GM12878 (cell line): Measurements from ENCODE around the gene MPHOSPH6. TPM values are rescaled to one million over a fixed set of nuclear protein-coding genes. Genes with fewer than 3 reads are reported as not detected.

ENCODE experiments used
- ATAC-seq: fragments of 200-7000 bp; cut with Tn5 transposase; 3 replicates; pipeline ENCODE4 v1.9.1; 2020; ENCODE audit warnings: mild to moderate bottlenecking, moderate library complexity
- BruUV-seq: library from RNA; stranded (reverse); fragments of 400-500 nt; replicated peaks from 2 replicates; lab custom pipeline; 2021; lab: Mats Ljungman, UMichigan
- CTCF ChIA-PET: fragments of 300-600 bp; sonication (Branson Sonifier 250); formaldehyde crosslinking; extraction: SDS; loops from one replicate; lab custom pipeline; 2021; ENCODE audit warnings: inconsistent platforms; lab: Yijun Ruan, JAX
- POLR2A ChIA-PET: fragments of 350-600 bp; formaldehyde crosslinking; extraction: SDS; loops from one replicate; lab custom pipeline; 2021; ENCODE audit warnings: inconsistent platforms; lab: Charles Lee
- RAD21 ChIA-PET: fragments of 300-600 bp; sonication (Branson Sonifier 250); formaldehyde crosslinking; loops from one replicate; lab custom pipeline; 2023; ENCODE audit warnings: antibody characterized with exemption; ENCODE audit not compliant: unreplicated experiment; lab: Charles Lee
- SMC1A ChIA-PET: fragments of 300-600 bp; sonication (Branson Sonifier 250); formaldehyde crosslinking; loops from one replicate; lab custom pipeline; 2023; ENCODE audit not compliant: unreplicated experiment, uncharacterized antibody; lab: Charles Lee
- DNase-seq: peaks from one replicate; pipeline ENCODE4 v3.0.0-alpha.2; 2011; ENCODE audit warnings: low read depth, low spot score
- FAIRE-seq: peaks from 3 replicates; lab custom pipeline; 2011; peaks lifted over from hg19 to GRCh38; lab: Jason Lieb, UNC
- H2AFZ ChIP-seq: 2 replicates; pipeline ENCODE4 v1.6.0; 2011; ENCODE audit warnings: low read depth, low read length, control low read depth; ENCODE audit not compliant: control insufficient read depth
- H3K27ac ChIP-seq: 2 replicates; pipeline ENCODE4 v1.5.1; 2011; ENCODE audit warnings: control low read depth; ENCODE audit not compliant: control insufficient read depth, insufficient read depth
- H3K27me3 ChIP-seq, 2 experiments: replicated peaks in 1 of 2; 2 replicates each; pipeline versions ENCODE4 v1.6.0 to v1.6.1; 2011; ENCODE audit warnings: low read length in 1 of 2; ENCODE audit not compliant: control insufficient read depth in 2 of 2, insufficient read depth in 2 of 2
- H3K36me3 ChIP-seq, 2 experiments: 2 replicates each; pipeline ENCODE4 v1.5.1; 2011; ENCODE audit warnings: low read length in 1 of 2; ENCODE audit not compliant: control insufficient read depth in 2 of 2, insufficient read depth in 2 of 2
- H3K4me1 ChIP-seq: 2 replicates; pipeline ENCODE4 v1.6.1; 2011; ENCODE audit warnings: mild to moderate bottlenecking, low read length, moderate library complexity, mixed read lengths; ENCODE audit not compliant: control insufficient read depth, insufficient read depth
- H3K4me2 ChIP-seq: 2 replicates; pipeline ENCODE4 v1.6.0; 2011; ENCODE audit warnings: control low read depth; ENCODE audit not compliant: control insufficient read depth, insufficient read depth
- H3K4me3 ChIP-seq: fragments of 200-600 bp; sonication (generic); 2 replicates; pipeline ENCODE4 v1.5.1; 2016
- H3K79me2 ChIP-seq: 2 replicates; pipeline ENCODE4 v1.6.0; 2011; ENCODE audit warnings: low read length; ENCODE audit not compliant: control insufficient read depth, insufficient read depth
- H3K9ac ChIP-seq: 2 replicates; pipeline ENCODE4 v1.8.0; 2011; ENCODE audit warnings: low read length, control low read depth, mixed read lengths; ENCODE audit not compliant: control insufficient read depth, insufficient read depth
- H3K9me3 ChIP-seq: replicated peaks from 3 replicates; pipeline ENCODE4 v1.5.1; 2011; ENCODE audit warnings: mild to moderate bottlenecking, low read length; ENCODE audit not compliant: control insufficient read depth, insufficient read depth
- H4K20me1 ChIP-seq: 2 replicates; pipeline ENCODE4 v1.6.0; 2011; ENCODE audit not compliant: control insufficient read depth, insufficient read depth
- ATF2 ChIP-seq: IDR thresholded peaks from 2 replicates; pipeline ENCODE4 v1.6.1; 2012; ENCODE audit warnings: low read length, inconsistent platforms
- CHD1 ChIP-seq: IDR thresholded peaks from 2 replicates; pipeline ENCODE4 v1.6.1; 2012; ENCODE audit warnings: low read depth, low read length, improper control_type of control experiment
- CHD4 ChIP-seq: fragments of 200-600 bp; sonication (generic); IDR thresholded peaks from 2 replicates; pipeline ENCODE4 v1.6.1; 2016; ENCODE audit warnings: mild to moderate bottlenecking
- CREM ChIP-seq: IDR thresholded peaks from 2 replicates; pipeline ENCODE4 v1.6.1; 2014; ENCODE audit warnings: antibody characterized with exemption, low read depth
- EGR1 ChIP-seq, 2 experiments: IDR thresholded peaks; 1 replicate in 1 of 2; 2 replicates in 1 of 2; pipeline ENCODE4 v1.6.1; 2011 to 2012; ENCODE audit warnings: low read depth in 2 of 2, low read length in 2 of 2, borderline replicate concordance in 1 of 2, mild to moderate bottlenecking in 1 of 2, moderate library complexity in 1 of 2
- IKZF2 ChIP-seq, 2 experiments: fragments of 450-650 bp; IDR thresholded peaks; 2 replicates each; pipeline ENCODE4 v1.6.1; 2017; ENCODE audit warnings: mild to moderate bottlenecking in 2 of 2, moderate library complexity in 2 of 2
- MTA2 ChIP-seq: fragments of 450-650 bp; IDR thresholded peaks from 2 replicates; pipeline ENCODE4 v1.6.1; 2016; ENCODE audit warnings: low read depth, mild to moderate bottlenecking, moderate library complexity
- NBN ChIP-seq: fragments of 450-650 bp; IDR thresholded peaks from 2 replicates; pipeline ENCODE4 v1.6.1; 2016
- NRF1 ChIP-seq: conservative IDR thresholded peaks from 2 replicates; pipeline ENCODE4 v1.6.1; 2011; ENCODE audit warnings: mild to moderate bottlenecking, low read depth, low read length, improper control_type of control experiment
- PML ChIP-seq: IDR thresholded peaks from 2 replicates; pipeline ENCODE4 v1.6.1; 2012; ENCODE audit warnings: low read length, inconsistent platforms
- RAD21 ChIP-seq: IDR thresholded peaks from 2 replicates; pipeline ENCODE4 v1.6.1; 2011; ENCODE audit warnings: mild to moderate bottlenecking, low read depth, low read length, moderate library complexity; ENCODE audit not compliant: insufficient read depth
- RBBP5 ChIP-seq: fragments of 200-600 bp; sonication (generic); conservative IDR thresholded peaks from 2 replicates; pipeline ENCODE4 v1.6.1; 2016
- RCOR1 ChIP-seq: conservative IDR thresholded peaks from 2 replicates; pipeline ENCODE4 v1.6.1; 2012; ENCODE audit warnings: low read depth, low read length, improper control_type of control experiment
- SMAD5 ChIP-seq: IDR thresholded peaks from 2 replicates; pipeline ENCODE4 v1.6.1; 2016; ENCODE audit warnings: antibody characterized with exemption, low read depth
- SRF ChIP-seq, 2 experiments: IDR thresholded peaks; 2 replicates each; pipeline ENCODE4 v1.6.1; 2011; ENCODE audit warnings: low read depth in 2 of 2, low read length in 2 of 2, mild to moderate bottlenecking in 1 of 2, moderate library complexity in 1 of 2
- STAT1 ChIP-seq: fragments of 450-650 bp; conservative IDR thresholded peaks from 2 replicates; pipeline ENCODE4 v1.6.1; 2014; ENCODE audit warnings: antibody characterized with exemption, mild to moderate bottlenecking
- TARDBP ChIP-seq: IDR thresholded peaks from 2 replicates; pipeline ENCODE4 v1.6.1; 2016; ENCODE audit warnings: borderline replicate concordance
- TCF12 ChIP-seq: IDR thresholded peaks from 2 replicates; pipeline ENCODE4 v1.6.1; 2011; ENCODE audit warnings: low read depth, mild to moderate bottlenecking, low read length
- TCF3 ChIP-seq: IDR thresholded peaks from 2 replicates; pipeline ENCODE4 v1.6.1; 2012; ENCODE audit warnings: low read depth, mild to moderate bottlenecking, low read length, borderline replicate concordance; ENCODE audit not compliant: insufficient read depth
- ZBTB33 ChIP-seq: fragments of 450-650 bp; IDR thresholded peaks from 2 replicates; pipeline ENCODE4 v1.6.1; 2017; ENCODE audit warnings: mild to moderate bottlenecking
- WGBS: methylation state at CpG from one replicate; pipeline ENCODE4 v1.1.6; 2016; ENCODE audit warnings: low lambda C conversion rate; ENCODE audit not compliant: insufficient replicate concordance, insufficient coverage; ENCODE audit errors: missing lambda C conversion rate; 5-methylcytosine and 5-hydroxymethylcytosine counted together
- in situ Hi-C: fragments of 300-500 bp; cut with MboI; formaldehyde crosslinking; loops from 9 replicates; pipeline ENCODE4 v1.14.3; 2018; ENCODE audit warnings: mixed read lengths
- intact Hi-C: fragments of 100-400 bp; cut with micrococcal nuclease; formaldehyde crosslinking; loops from one replicate; pipeline ENCODE4 v1.14.2; 2022; ENCODE audit not compliant: unreplicated experiment
- polyA plus RNA-seq, 11 experiments: library from polyadenylated mRNA; depleted of rRNA in 4 of 11; unstranded in 6 of 11; stranded (reverse) in 5 of 11; fragments of >200 nt; fragmentation: Nextera tagmentation in 4 of 11; fragmentation: Illumina TruSeq in 1 of 11; extraction: Ambion mirVana in 4 of 11; extraction: Trizol in 1 of 11; gene quantifications; 1 replicate in 1 of 11; 2 replicates in 10 of 11; pipeline versions ENCODE4 v1.2.1 to v1.2.3, GENCODE V29; 2011 to 2016; ENCODE audit warnings: inconsistent platforms in 2 of 11, missing spikeins in 2 of 11, low read depth in 1 of 11
- total RNA-seq, 4 experiments: library from RNA; depleted of rRNA in 3 of 4; stranded (reverse); fragments of >200 nt in 3 of 4; fragmentation: Illumina TruSeq in 1 of 4; extraction: Trizol in 1 of 4; gene quantifications; 2 replicates each; pipeline versions ENCODE4 v1.2.1 to v1.2.3, GENCODE V29; 2013 to 2021

Gene MPHOSPH6
- total and polyA plus RNA-seq, 10 of the 15 experiments (the other 5 are each of a cell fraction or from before 2014, with no cell fraction given): 8.9 to 39.6 (median 19.8) TPM

- no peak for TF ChIP-seq IKZF2 (IDR thresholded peaks at IDR 0.05)
Observed at GRCh38 chr16:82190386-82190785, 20.4 kb upstream of the MPHOSPH6 start (continued).

- WGBS: 5% methylated on average over 1 of the region's 1 CpG
- no TSS peak for BruUV-seq
Observed at GRCh38 chr16:82187829-82188228, 17.8 kb upstream of the MPHOSPH6 start.

More at GRCh38 chr16:82187829-82188228, 17.8 kb upstream of the MPHOSPH6 start:
- Histone ChIP-seq H3K36me3 (no peaks in the 10 kb centered on the region), H3K4me2 (no peak overlapping the region), H2AFZ (no peak overlapping the region), H3K4me3 (no peak overlapping the region), H3K4me1 (no peaks in the 10 kb centered on the region), H3K79me2 (no peaks in the 10 kb centered on the region), H4K20me1 (no peaks in the 10 kb centered on the region), H3K9me3 (no peaks in the 10 kb centered on the region), H3K9ac (no peak overlapping the region), H3K27ac (no peak overlapping the region)
- SMC1A ChIA-PET: no interaction called here
- no peak for FAIRE-seq
- POLR2A ChIA-PET: no interaction called here
- CTCF ChIA-PET: no interaction called here
- intact Hi-C loops: no loop called here
- ATAC-seq: peak; percentile 57
- no peak for DNase-seq
- in situ Hi-C loops: no loop called here
- RAD21 ChIA-PET: no interaction called here
- TF ChIP-seq RBBP5: no peak
- TF ChIP-seq NRF1: no peak
- TF ChIP-seq TCF3: no peak
- TF ChIP-seq SRF (IDR thresholded peaks at IDR 0.05; ENCODE audit: low read depth in 2 of 2, low read length in 2 of 2): no peak
- TF ChIP-seq TARDBP: no peak
- no peak for TF ChIP-seq EGR1 (IDR thresholded peaks at IDR 0.05; ENCODE audit: borderline replicate concordance in 1 of 2, low read depth in 2 of 2, low read length in 2 of 2)
- TF ChIP-seq SMAD5: no peak
- TF ChIP-seq ATF2: no peak
- TF ChIP-seq RCOR1: no peak
- TF ChIP-seq NBN: no peak
- no peak for TF ChIP-seq ZBTB33
- TF ChIP-seq RAD21: no peak
- no peak for TF ChIP-seq PML
- no peak for TF ChIP-seq CHD4
- TF ChIP-seq TCF12: no peak
- TF ChIP-seq CHD1: no peak
- no peak for TF ChIP-seq MTA2
- TF ChIP-seq STAT1: no peak
- no peak for TF ChIP-seq CREM
- TF ChIP-seq, all 136 proteins: peak for 0
- H3K27me3 ChIP-seq: 0 out of 4 replicates have a peak, but pooled peaks cover 0 to 2% of the 10 kb centered on the region in 2 experiments
